Mucosa of rectum (tissue), 2 donors: ENCODE measurements around the gene XIST.

Experiments used
- H3K27ac ChIP-seq, 2 donors: one replicate each; pipeline ENCODE4 v1.7.0; 2013; ENCODE audit warnings: inconsistent platforms in 2 of 2, low read depth in 2 of 2, low read length in 2 of 2
- H3K27me3 ChIP-seq, 2 donors: one replicate each; pipeline ENCODE4 v1.7.0; 2013; ENCODE audit warnings: low read length in 2 of 2; ENCODE audit not compliant: control insufficient read depth in 2 of 2, insufficient read depth in 2 of 2
- H3K36me3 ChIP-seq, 2 donors: one replicate each; pipeline ENCODE4 v1.7.0; 2013; ENCODE audit warnings: low read length in 2 of 2; ENCODE audit not compliant: control insufficient read depth in 2 of 2, insufficient read depth in 2 of 2
- H3K4me1 ChIP-seq, 2 donors: one replicate each; pipeline ENCODE4 v1.7.0; 2013; ENCODE audit warnings: low read length in 2 of 2, mild to moderate bottlenecking in 1 of 2; ENCODE audit not compliant: control insufficient read depth in 2 of 2, insufficient read depth in 2 of 2
- H3K4me3 ChIP-seq, 2 donors: one replicate each; pipeline ENCODE4 v1.7.0; 2013; ENCODE audit warnings: low read length in 2 of 2
- H3K9ac ChIP-seq, 2 donors: one replicate each; pipeline ENCODE4 v1.7.0; 2013; ENCODE audit warnings: low read length in 2 of 2, low read depth in 1 of 2, mild to moderate bottlenecking in 1 of 2
- H3K9me3 ChIP-seq, 2 donors: one replicate each; pipeline ENCODE4 v1.7.0; 2013; ENCODE audit warnings: low read length in 2 of 2; ENCODE audit not compliant: control insufficient read depth in 2 of 2
- donor health status: healthy.
- donor health status: Normal muscosa, but diverticular disease.

Gene XIST

GRCh38 chrX:73840120-73840924 is 12.2 kb downstream of the XIST start:
- Histone ChIP-seq H3K4me3 (no peak overlapping the region), H3K4me1 (peaks cover 0 to 8% of the 10 kb centered on the region in 2 donors), H3K27me3 (no peaks in the 10 kb centered on the region), H3K36me3 (peaks cover 0 to 4% of the 10 kb centered on the region in 2 donors), H3K27ac (no peak overlapping the region), H3K9ac (no peak overlapping the region), H3K9me3 (no peaks in the 10 kb centered on the region)

- no peak overlapping the region for H3K27ac ChIP-seq
- no peaks in the 10 kb centered on the region for H3K9me3 ChIP-seq
- no peaks in the 10 kb centered on the region for H3K27me3 ChIP-seq
- H3K4me1 ChIP-seq: peaks cover 0 to 3% of the 10 kb centered on the region in 2 donors
- H3K9ac ChIP-seq: no peak overlapping the region
- no peak overlapping the region for H3K4me3 ChIP-seq
- peaks cover 0 to 2% of the 10 kb centered on the region in 2 donors for H3K36me3 ChIP-seq
Observed at GRCh38 chrX:73839152-73839551, 13.4 kb downstream of the XIST start.

- H3K27me3 ChIP-seq: no peaks in the 10 kb centered on the region
- no peaks in the 10 kb centered on the region for H3K9me3 ChIP-seq
- no peak overlapping the region for H3K27ac ChIP-seq
- no peak overlapping the region for H3K4me3 ChIP-seq
- H3K9ac ChIP-seq: no peak overlapping the region
- H3K36me3 ChIP-seq: peaks cover 0 to 6% of the 10 kb centered on the region in 2 donors
- H3K4me1 ChIP-seq: no peaks in the 10 kb centered on the region
Observed at GRCh38 chrX:73838123-73838522, 14.4 kb downstream of the XIST start.

- Histone ChIP-seq H3K4me3 (no peak overlapping the region), H3K27me3 (no peaks in the 10 kb centered on the region), H3K36me3 (peaks cover 0 to 6% of the 10 kb centered on the region in 2 donors), H3K9ac (no peak overlapping the region), H3K9me3 (no peaks in the 10 kb centered on the region), H3K27ac (no peak overlapping the region), H3K4me1 (no peaks in the 10 kb centered on the region)
Observed at GRCh38 chrX:73836956-73837477, 15.5 kb downstream of the XIST start.

GRCh38 chrX:73834219-73834618 is 18.3 kb downstream of the XIST start:
- no peak overlapping the region for H3K4me3 ChIP-seq
- H3K36me3 ChIP-seq: peaks cover 8 to 14% of the 10 kb centered on the region in 2 donors
- no peaks in the 10 kb centered on the region for H3K4me1 ChIP-seq
- no peaks in the 10 kb centered on the region for H3K9me3 ChIP-seq
- no peak overlapping the region for H3K27ac ChIP-seq
- no peak overlapping the region for H3K9ac ChIP-seq
- no peaks in the 10 kb centered on the region for H3K27me3 ChIP-seq

- no peak overlapping the region for H3K9ac ChIP-seq
- H3K36me3 ChIP-seq: peaks cover 20 to 31% of the 10 kb centered on the region in 2 donors
- H3K4me1 ChIP-seq: no peaks in the 10 kb centered on the region
- H3K27ac ChIP-seq: no peak overlapping the region
- H3K4me3 ChIP-seq: no peak overlapping the region
- H3K27me3 ChIP-seq: no peaks in the 10 kb centered on the region
- H3K9me3 ChIP-seq: no peaks in the 10 kb centered on the region
Observed at GRCh38 chrX:73832319-73832718, 20.2 kb downstream of the XIST start.

- Histone ChIP-seq H3K9ac (no peak overlapping the region), H3K27ac (no peak overlapping the region), H3K4me1 (no peaks in the 10 kb centered on the region), H3K4me3 (no peak overlapping the region), H3K36me3 (peaks cover 27 to 39% of the 10 kb centered on the region in 2 donors), H3K9me3 (no peaks in the 10 kb centered on the region), H3K27me3 (no peaks in the 10 kb centered on the region)
Observed at GRCh38 chrX:73831500-73831899, 21.0 kb downstream of the XIST start.

- Histone ChIP-seq H3K4me3 (no peak overlapping the region), H3K27ac (no peak overlapping the region), H3K36me3 (peaks cover 31 to 43% of the 10 kb centered on the region in 2 donors), H3K9ac (no peak overlapping the region), H3K9me3 (no peaks in the 10 kb centered on the region), H3K4me1 (no peaks in the 10 kb centered on the region), H3K27me3 (no peaks in the 10 kb centered on the region)
Observed at GRCh38 chrX:73830489-73831414, 21.8 kb downstream of the XIST start.

- Histone ChIP-seq H3K9ac (no peak overlapping the region), H3K27ac (no peak overlapping the region), H3K4me3 (no peak overlapping the region), H3K4me1 (no peaks in the 10 kb centered on the region), H3K9me3 (no peaks in the 10 kb centered on the region), H3K27me3 (no peaks in the 10 kb centered on the region), H3K36me3 (peaks cover 37 to 43% of the 10 kb centered on the region in 2 donors)
Observed at GRCh38 chrX:73829890-73830466, 22.5 kb downstream of the XIST start.
